Measurements from ENCODE around the gene TRIM62.

GRCh38 chr1:33121728-33122127, 60.1 kb downstream of the TRIM62 start:
- TF ChIP-seq CTCF (IDR thresholded peaks at IDR 0.05; ENCODE audit: insufficient read depth, low read depth, low read length) (no peak), EZH2 (IDR thresholded peaks at IDR 0.05; ENCODE audit: insufficient read depth, low read length) (no peak)

Data from astrocyte (in vitro differentiated cells and primary cell).